SK-N-MC (cell line): ENCODE data around the gene CFAP410.

Experiments used
- EZH2 ChIP-seq: fragments of 200-600 bp; sonication (generic); IDR thresholded peaks from one replicate; pipeline ENCODE4 v1.6.1; 2017; ENCODE audit warnings: antibody characterized with exemption
- FOXP2 ChIP-seq: optimal IDR thresholded peaks from 2 replicates; pipeline ENCODE3; 2011; ENCODE audit warnings: mild to moderate bottlenecking, moderate library complexity; ENCODE audit not compliant: insufficient read depth; ENCODE audit errors: extremely low read length, control extremely low read depth
- POLR2AphosphoS5 ChIP-seq: IDR thresholded peaks from 2 replicates; pipeline ENCODE4 v1.6.1; 2012; ENCODE audit warnings: mild to moderate bottlenecking, low read depth, low read length, borderline replicate concordance

GRCh38 chr21:44335266-44336059 is 3.7 kb downstream of the CFAP410 start:
- TF ChIP-seq POLR2AphosphoS5 (no peak), EZH2 (no peak), FOXP2 (no peak)
